Tibial artery (tissue), 4 donors: ENCODE results near the gene CHD6.

Source experiments
- DNase-seq, 2 donors: peaks; one replicate each; pipeline ENCODE4 v3.0.0-alpha.2; 2019
- H3K27ac ChIP-seq, 2 donors: fragments of 200-600 bp; sonication (generic) in 1 of 2; 1 replicate in 1 of 2; 2 replicates in 1 of 2; pipeline ENCODE4 v1.5.1; 2018 to 2019; ENCODE audit warnings: mild to moderate bottlenecking in 1 of 2
- H3K27me3 ChIP-seq, 2 donors: fragments of 200-600 bp; sonication (generic) in 1 of 2; one replicate each; pipeline versions ENCODE4 v1.5.1 to v1.6.0; 2016 to 2019
- H3K36me3 ChIP-seq, 3 donors: fragments of 200-600 bp; sonication (generic) in 2 of 3; one replicate each; pipeline ENCODE4 v1.5.1; 2016 to 2019; ENCODE audit warnings: mild to moderate bottlenecking in 2 of 3
- H3K4me1 ChIP-seq, 4 donors: fragments of 200-600 bp; sonication (generic) in 2 of 4; 1 replicate in 3 of 4; 2 replicates in 1 of 4; pipeline ENCODE4 v1.5.1; 2016 to 2019
- H3K4me3 ChIP-seq, 2 donors: fragments of 200-600 bp; sonication (generic) in 1 of 2; 1 replicate in 1 of 2; 2 replicates in 1 of 2; pipeline ENCODE4 v1.5.1; 2018 to 2019; ENCODE audit warnings: mild to moderate bottlenecking in 2 of 2
- H3K9me3 ChIP-seq, 3 donors: fragments of 200-600 bp; sonication (generic) in 1 of 3; one replicate each; pipeline ENCODE4 v1.5.1; 2016 to 2019
- intact Hi-C: fragments of 100-400 bp; cut with DNase I; formaldehyde crosslinking; loops from one replicate; pipeline ENCODE4 v1.15.0; 2023; ENCODE audit warnings: low total_unique reads
- TF ChIP-seq, protein P1 (sequence below), 2 experiments: fragments of 200-600 bp in 1 of 2; fragments of 450-650 bp in 1 of 2; IDR thresholded peaks; one replicate each; pipeline ENCODE4 v1.5.1; 2017 to 2019; ENCODE audit warnings: antibody characterized with exemption in 2 of 2, mild to moderate bottlenecking in 1 of 2, moderate library complexity in 1 of 2

Gene CHD6

DNA sequence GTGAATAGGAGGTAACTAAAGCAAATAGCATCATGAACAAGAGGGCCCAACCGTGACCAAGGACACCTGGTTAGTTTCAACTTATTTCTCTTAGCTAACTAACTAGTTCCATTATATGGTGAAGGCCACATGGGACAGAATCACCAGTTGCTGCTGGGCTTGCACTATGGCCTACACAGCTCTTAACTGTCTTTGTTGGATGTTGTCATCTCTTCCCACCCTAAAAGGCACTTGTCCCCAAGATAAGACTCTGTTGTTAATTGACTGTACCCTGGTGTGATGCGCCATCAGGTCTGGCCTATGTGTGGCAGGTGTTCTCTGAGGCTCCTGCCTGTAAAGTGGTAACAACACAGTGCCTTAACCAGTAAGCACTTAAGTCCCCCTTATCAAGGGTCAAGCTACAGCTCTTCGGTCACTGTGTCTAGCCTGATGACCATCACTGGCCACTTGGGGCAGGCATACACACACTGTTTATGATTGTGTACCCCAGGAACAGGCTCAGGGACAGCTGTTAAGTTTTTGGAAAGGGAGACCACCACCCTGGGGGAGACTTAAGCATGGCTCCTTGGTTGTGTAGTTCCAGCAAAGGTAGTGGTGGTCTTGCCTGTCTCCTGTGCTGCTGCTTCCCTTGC lies 51.2 kb downstream of the CHD6 start:
- intact Hi-C loops: no loop called here
- no peaks in the 10 kb centered on the region for H3K9me3 ChIP-seq
- H3K27me3 ChIP-seq: no peaks in the 10 kb centered on the region
- H3K4me1 ChIP-seq: peaks cover 0 to 51% (median 19%) of the 10 kb centered on the region in 4 donors
- no peaks in the 10 kb centered on the region for H3K36me3 ChIP-seq
- no peak overlapping the region for H3K27ac ChIP-seq
- TF ChIP-seq, protein P1, sequence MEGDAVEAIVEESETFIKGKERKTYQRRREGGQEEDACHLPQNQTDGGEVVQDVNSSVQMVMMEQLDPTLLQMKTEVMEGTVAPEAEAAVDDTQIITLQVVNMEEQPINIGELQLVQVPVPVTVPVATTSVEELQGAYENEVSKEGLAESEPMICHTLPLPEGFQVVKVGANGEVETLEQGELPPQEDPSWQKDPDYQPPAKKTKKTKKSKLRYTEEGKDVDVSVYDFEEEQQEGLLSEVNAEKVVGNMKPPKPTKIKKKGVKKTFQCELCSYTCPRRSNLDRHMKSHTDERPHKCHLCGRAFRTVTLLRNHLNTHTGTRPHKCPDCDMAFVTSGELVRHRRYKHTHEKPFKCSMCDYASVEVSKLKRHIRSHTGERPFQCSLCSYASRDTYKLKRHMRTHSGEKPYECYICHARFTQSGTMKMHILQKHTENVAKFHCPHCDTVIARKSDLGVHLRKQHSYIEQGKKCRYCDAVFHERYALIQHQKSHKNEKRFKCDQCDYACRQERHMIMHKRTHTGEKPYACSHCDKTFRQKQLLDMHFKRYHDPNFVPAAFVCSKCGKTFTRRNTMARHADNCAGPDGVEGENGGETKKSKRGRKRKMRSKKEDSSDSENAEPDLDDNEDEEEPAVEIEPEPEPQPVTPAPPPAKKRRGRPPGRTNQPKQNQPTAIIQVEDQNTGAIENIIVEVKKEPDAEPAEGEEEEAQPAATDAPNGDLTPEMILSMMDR (IDR thresholded peaks at IDR 0.05): no peak
- no peak overlapping the region for H3K4me3 ChIP-seq
- DNase-seq: no peak

DNA sequence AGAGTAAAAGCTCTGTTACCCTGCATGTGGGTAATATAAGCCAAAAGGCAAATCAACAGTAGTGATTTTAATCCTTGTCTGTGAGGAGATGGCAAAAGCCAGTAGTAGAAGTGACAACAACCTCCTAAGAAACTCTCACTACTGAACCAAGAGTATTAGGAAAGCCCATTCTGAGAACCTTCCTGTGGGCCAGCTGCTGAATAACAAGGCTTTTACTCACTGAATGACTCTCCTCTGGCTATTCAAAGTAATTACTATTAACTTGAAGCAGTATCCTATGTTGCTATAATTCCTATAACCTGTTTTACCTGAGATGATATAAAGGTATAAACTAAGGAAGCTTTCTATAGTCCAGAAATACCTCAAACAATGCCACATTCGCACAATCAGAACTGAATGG lies 55.1 kb downstream of the CHD6 start:
- H3K4me3 ChIP-seq: no peak overlapping the region
- TF ChIP-seq, protein P1 (IDR thresholded peaks at IDR 0.05): no peak
- no peak for DNase-seq
- intact Hi-C loops: no loop called here
- H3K27ac ChIP-seq: no peak overlapping the region
- H3K36me3 ChIP-seq: no peaks in the 10 kb centered on the region
- no peaks in the 10 kb centered on the region for H3K27me3 ChIP-seq
- H3K4me1 ChIP-seq: peaks cover 0 to 38% (median 14%) of the 10 kb centered on the region in 4 donors
- H3K9me3 ChIP-seq: no peaks in the 10 kb centered on the region

DNA sequence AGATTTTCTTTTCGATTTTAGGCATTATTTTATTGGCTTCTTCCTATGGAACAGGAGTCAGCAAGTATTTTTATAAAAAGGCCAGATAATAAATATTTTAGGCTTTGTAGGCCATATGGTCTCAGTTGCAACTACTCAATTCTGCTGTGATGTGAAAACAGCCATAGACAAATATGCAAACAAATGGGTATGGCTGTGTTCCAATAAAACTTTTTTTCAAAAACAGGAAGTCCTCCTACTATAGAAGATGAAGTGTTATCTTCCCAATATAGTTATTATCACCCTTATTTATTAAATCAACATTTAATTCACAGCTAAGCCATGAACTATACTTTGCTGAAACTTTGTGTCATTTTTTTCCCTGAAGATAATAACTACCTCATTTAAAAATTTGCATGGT lies 57.2 kb downstream of the CHD6 start:
- Histone ChIP-seq H3K27me3 (no peaks in the 10 kb centered on the region), H3K9me3 (no peaks in the 10 kb centered on the region), H3K4me1 (peaks cover 0 to 37% (median 11%) of the 10 kb centered on the region in 4 donors), H3K36me3 (no peaks in the 10 kb centered on the region), H3K27ac (no peak overlapping the region), H3K4me3 (no peak overlapping the region)
- TF ChIP-seq, protein P1 (IDR thresholded peaks at IDR 0.05): no peak
- no peak for DNase-seq
- intact Hi-C loops: no loop called here

DNA sequence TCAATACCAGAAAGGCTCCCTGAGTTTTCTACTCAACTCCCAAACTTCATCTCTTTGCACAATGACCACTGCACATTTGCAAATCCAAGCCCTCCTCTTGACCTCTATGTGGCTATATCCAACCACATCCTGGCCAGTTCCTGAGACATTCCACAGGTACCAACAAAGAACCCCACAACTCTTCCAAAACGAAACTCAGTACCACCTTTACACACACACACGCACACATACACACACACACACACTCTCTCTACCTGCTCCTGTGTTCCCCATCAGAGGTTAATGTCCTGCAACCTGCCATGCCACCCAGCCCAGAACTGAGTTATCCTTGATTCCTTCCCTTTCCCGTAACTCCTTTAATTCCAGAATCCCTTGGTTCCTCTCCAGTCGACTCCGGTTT lies 58.5 kb downstream of the CHD6 start:
- intact Hi-C loops: no loop called here

DNA sequence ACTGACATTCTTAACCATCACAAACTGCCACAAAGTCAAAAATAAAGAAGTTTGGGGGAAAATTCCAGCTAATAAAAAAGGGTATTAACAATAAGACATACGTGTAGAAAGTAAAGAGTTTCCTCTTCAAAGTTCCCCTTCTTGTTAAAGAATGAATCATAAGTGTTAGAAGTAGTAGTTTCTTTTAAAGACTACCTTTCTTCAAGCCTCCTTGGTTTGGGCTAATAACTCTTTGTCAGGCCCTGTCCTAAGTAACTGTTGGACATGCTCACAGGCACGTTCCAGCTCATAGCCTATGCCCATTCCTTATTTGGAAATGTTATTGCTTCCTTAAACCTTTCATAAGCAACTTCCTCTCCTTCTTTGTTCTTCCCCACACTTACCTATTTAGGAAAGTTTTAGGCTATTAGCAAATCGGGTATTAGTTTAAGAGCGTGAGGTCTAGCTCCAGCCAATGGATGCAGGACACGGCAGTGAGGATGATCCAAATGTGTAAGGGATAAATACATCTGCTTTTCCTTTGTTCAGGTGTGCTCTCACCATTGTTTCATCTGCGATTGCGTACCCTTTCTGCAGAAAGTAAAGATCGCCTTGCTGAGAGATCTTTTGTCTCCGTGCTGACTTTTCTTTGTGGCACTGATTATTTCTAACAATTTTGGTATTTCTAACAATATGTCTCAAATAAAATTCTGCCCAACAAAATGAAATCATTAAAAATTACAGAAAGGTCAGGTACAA lies 64.9 kb downstream of the CHD6 start:
- no peaks in the 10 kb centered on the region for H3K9me3 ChIP-seq
- intact Hi-C loops: no loop called here
- peaks cover 4 to 7% (median 7%) of the 10 kb centered on the region in 3 donors for H3K36me3 ChIP-seq
- TF ChIP-seq, protein P1 (IDR thresholded peaks at IDR 0.05): no peak
- H3K4me3 ChIP-seq: no peak overlapping the region
- no peak overlapping the region for H3K27ac ChIP-seq
- H3K4me1 ChIP-seq: peaks cover 0 to 16% (median 5%) of the 10 kb centered on the region in 4 donors
- DNase-seq: no peak
- H3K27me3 ChIP-seq: no peaks in the 10 kb centered on the region

More for the DNA sequence above, 58.5 kb downstream of the CHD6 start:
- Histone ChIP-seq H3K4me3 (no peak overlapping the region), H3K4me1 (peaks cover 0 to 37% (median 11%) of the 10 kb centered on the region in 4 donors), H3K9me3 (no peaks in the 10 kb centered on the region), H3K27me3 (no peaks in the 10 kb centered on the region), H3K27ac (no peak overlapping the region), H3K36me3 (no peaks in the 10 kb centered on the region)
- DNase-seq: no peak
- TF ChIP-seq, protein P1 (IDR thresholded peaks at IDR 0.05): no peak
